Mucosa of descending colon (tissue), 3 donors: Measurements from ENCODE around the gene TMEM229A. TPM values are rescaled to one million over a fixed set of nuclear protein-coding genes. Genes with fewer than 3 reads are reported as not detected.
"Not testable (repeated sequence)": the region's sequence is repeated elsewhere in the genome, so short reads cannot be mapped to it uniquely, and the experiment has no call there.

Source experiments
- ATAC-seq: fragments of 200-7000 bp; cut with Tn5 transposase; one replicate; pipeline ENCODE4 v1.9.1; 2020; ENCODE audit warnings: mild to moderate bottlenecking, moderate library complexity
- DNase-seq, 3 donors: peaks; one replicate each; pipeline ENCODE4 v3.0.0-alpha.2; 2020
- H3K36me3 ChIP-seq: fragments of 200-600 bp; one replicate; pipeline ENCODE4 v1.8.0; 2021; ENCODE audit warnings: low read depth, mild to moderate bottlenecking
- H3K4me1 ChIP-seq: fragments of 200-600 bp; one replicate; pipeline ENCODE4 v1.8.0; 2021; ENCODE audit warnings: low read depth, mild to moderate bottlenecking
- H3K4me3 ChIP-seq: fragments of 200-600 bp; one replicate; pipeline ENCODE4 v1.8.0; 2021; ENCODE audit warnings: mild to moderate bottlenecking
- H3K9me3 ChIP-seq: fragments of 200-600 bp; one replicate; pipeline ENCODE4 v1.8.0; 2021; ENCODE audit warnings: mild to moderate bottlenecking
- CTCF ChIP-seq: fragments of 200-600 bp; IDR thresholded peaks from one replicate; pipeline ENCODE4 v1.8.0; 2022; ENCODE audit warnings: antibody characterized with exemption, mild to moderate bottlenecking
- intact Hi-C, 2 donors: fragments of 100-400 bp; cut with DNase I in 1 of 2; cut with micrococcal nuclease in 1 of 2; formaldehyde crosslinking; loops; one replicate each; pipeline versions ENCODE4 v1.11.0 to v1.11.1; 2022; cut with DNase I, micrococcal nuclease
- total RNA-seq, 3 donors: library from RNA; stranded (reverse); fragmentation: NEBNext Ultra II Directional in 2 of 3; extraction: Animal tissue kit (Norgen Biotek cat#: 25700) in 2 of 3; gene quantifications; one replicate each; pipeline versions ENCODE4 v1.2.1 to v1.2.4, GENCODE V29; 2021 to 2023
- donor health status: DM: no; HTN: no; CAD: no; lungs with moderate emphysema.
- donor health status: DM: no; HTN: no; CAD: no.
- donor health status: DM: no; HTN: yes; CAD: no.

The TMEM229A gene
- total RNA-seq, 3 donors from 2014 or later, result 0.14 to 0.32 TPM; not detected in 1

- Histone ChIP-seq H3K9me3 (no peaks in the 10 kb centered on the region), H3K36me3 (no peaks in the 10 kb centered on the region), H3K4me1 (no peaks in the 10 kb centered on the region), H3K4me3 (no peak overlapping the region)
- intact Hi-C loops, result no loop called here
- DNase-seq, result no peak
- no peak for TF ChIP-seq CTCF
- no peak for ATAC-seq
Observed at GRCh38 chr7:124057872-124058271, 25.0 kb upstream of the TMEM229A start.

GRCh38 chr7:124056234-124056633 lies 23.4 kb upstream of the TMEM229A start:
- no peaks in the 10 kb centered on the region for H3K9me3 ChIP-seq
- intact Hi-C loops, result no loop called here
- H3K4me3 ChIP-seq, result no peak overlapping the region
- TF ChIP-seq CTCF, result no peak
- DNase-seq (no peak), ATAC-seq (no peak)
- H3K4me1 ChIP-seq, result peaks cover 12% of the 10 kb centered on the region
- H3K36me3 ChIP-seq, result no peaks in the 10 kb centered on the region

GRCh38 chr7:124051681-124052377 lies 19.0 kb upstream of the TMEM229A start:
- Histone ChIP-seq H3K4me1 (peaks cover 13% of the 10 kb centered on the region), H3K36me3 (no peaks in the 10 kb centered on the region), H3K4me3 (no peak overlapping the region), H3K9me3 (no peaks in the 10 kb centered on the region)
- intact Hi-C loops, result no loop called here
- no peak for DNase-seq
- TF ChIP-seq CTCF, result no peak
- peak; percentile 93 for ATAC-seq

GRCh38 chr7:124042826-124043225 lies 10.0 kb upstream of the TMEM229A start:
- Histone ChIP-seq H3K4me3 (no peak overlapping the region), H3K4me1 (peaks cover 8% of the 10 kb centered on the region), H3K9me3 (no peaks in the 10 kb centered on the region), H3K36me3 (no peaks in the 10 kb centered on the region)
- DNase-seq (no peak), ATAC-seq (no peak)
- intact Hi-C loops, result no loop called here
- TF ChIP-seq CTCF, result no peak

GRCh38 chr7:124041439-124041838 lies 8.6 kb upstream of the TMEM229A start:
- Histone ChIP-seq H3K4me3 (no peak overlapping the region), H3K9me3 (no peaks in the 10 kb centered on the region), H3K4me1 (peaks cover 12% of the 10 kb centered on the region), H3K36me3 (no peaks in the 10 kb centered on the region)
- intact Hi-C loops, result no loop called here
- no peak for ATAC-seq
- DNase-seq, result no peak
- no peak for TF ChIP-seq CTCF

GRCh38 chr7:124037902-124038301 lies 5.0 kb upstream of the TMEM229A start:
- H3K4me1 ChIP-seq, result peaks cover 12% of the 10 kb centered on the region
- DNase-seq, H3K4me3 ChIP-seq, intact Hi-C loops, H3K9me3 ChIP-seq, H3K36me3 ChIP-seq: not testable (repeated sequence)
- peak; percentile 31 for ATAC-seq
